HG03439 (cell line): ENCODE measurements around the gene C19orf85.
"Not testable (repeated sequence)": the region's sequence is repeated elsewhere in the genome, so short reads cannot be mapped to it uniquely, and the experiment has no call there.

Experiments used
- ATAC-seq: cut with Tn5 transposase; IDR thresholded peaks from one replicate; pipeline ENCODE4 v1.9.1; 2021; ENCODE audit warnings: mild to moderate bottlenecking, moderate library complexity; ENCODE audit not compliant: unreplicated experiment

Gene C19orf85

GRCh38 chr19:55459950-55460657 is 4.4 kb downstream of the C19orf85 start:
- ATAC-seq, result no peak

DNA sequence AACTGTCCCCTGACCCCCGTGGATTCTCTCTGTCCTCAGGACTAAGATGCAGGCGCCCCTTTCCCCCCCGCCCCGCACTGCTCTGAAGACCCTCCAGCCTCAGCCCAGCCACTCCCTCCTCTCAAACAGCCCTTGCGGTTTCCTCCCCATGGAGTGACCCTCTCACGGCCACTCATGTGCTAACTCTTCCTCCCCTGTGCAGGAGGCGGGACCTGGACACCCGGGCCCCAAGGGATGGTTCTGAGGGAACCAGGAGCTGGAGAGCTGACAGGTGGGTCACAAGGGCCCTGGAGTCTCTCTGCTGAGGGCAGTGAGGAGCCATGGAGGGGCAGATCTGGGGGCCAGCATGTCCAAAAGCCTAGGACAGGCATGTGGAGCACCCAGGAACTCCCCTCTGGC is 5.0 kb downstream of the C19orf85 start:
- ATAC-seq, result no peak

- no peak for ATAC-seq
These were observed 6.7 kb downstream of the C19orf85 start for GRCh38 chr19:55457683-55458457.

- no peak for ATAC-seq
These were observed 8.2 kb downstream of the C19orf85 start for GRCh38 chr19:55456347-55456746.

GRCh38 chr19:55455576-55456235 is 8.8 kb downstream of the C19orf85 start:
- no peak for ATAC-seq

DNA sequence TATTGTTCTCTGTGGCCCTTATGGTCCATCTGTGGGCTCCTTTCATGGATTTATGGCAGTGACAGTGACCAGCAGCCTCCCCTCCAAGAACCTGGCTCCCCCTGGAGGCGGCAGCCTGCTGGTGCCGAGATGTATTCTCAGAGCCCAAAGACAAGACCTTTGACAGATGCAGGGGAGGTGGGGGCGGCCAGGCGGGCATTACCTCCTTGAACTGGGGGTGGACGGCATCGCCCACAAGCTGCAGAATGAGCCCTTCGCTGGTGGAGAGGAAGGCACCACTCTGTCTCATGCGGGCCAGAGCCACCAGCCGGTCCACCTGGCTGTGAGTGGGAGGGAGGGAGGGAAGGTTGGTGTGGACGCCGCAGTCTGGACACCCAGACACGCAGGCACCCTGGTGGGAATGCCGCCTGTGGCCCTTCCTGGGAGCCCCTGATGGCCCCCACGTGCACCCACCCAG is 9.7 kb downstream of the C19orf85 start:
- ATAC-seq, result no peak

DNA sequence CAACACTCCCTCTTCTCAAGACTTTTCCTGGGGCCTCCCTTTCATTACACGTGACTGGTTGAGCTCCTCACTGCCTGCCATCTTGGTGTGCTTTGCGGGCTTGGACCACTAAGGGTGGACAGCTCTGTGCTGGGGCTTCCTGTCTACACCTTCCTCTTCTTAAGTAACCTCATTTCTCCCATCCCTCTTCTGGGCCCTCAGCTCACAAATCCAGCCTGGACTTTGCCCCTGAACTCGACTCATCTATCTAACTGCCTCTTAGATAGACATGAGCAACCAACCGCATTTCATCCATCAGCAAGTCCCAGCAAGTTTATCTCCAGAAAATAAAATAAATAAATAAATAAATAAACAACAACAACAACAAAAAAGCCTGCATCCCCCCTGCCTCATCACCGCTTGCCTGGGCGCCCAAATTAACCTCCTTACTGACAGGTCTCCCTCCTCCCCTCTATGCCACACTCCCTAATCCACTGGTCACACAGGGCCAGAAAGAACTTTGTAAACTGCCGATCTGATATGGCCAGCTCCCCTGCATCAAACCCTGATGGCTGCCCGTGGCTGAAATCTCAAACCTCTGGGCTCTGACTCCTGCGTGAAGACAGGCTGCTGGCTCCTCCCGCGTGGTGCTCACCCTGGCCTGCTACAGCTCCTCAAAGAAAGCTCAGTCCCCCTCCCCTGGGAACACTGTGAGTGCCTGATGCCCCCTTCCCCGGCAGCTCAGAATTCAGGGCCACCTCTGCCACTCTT is 10.9 kb downstream of the C19orf85 start:
- no peak for ATAC-seq

DNA sequence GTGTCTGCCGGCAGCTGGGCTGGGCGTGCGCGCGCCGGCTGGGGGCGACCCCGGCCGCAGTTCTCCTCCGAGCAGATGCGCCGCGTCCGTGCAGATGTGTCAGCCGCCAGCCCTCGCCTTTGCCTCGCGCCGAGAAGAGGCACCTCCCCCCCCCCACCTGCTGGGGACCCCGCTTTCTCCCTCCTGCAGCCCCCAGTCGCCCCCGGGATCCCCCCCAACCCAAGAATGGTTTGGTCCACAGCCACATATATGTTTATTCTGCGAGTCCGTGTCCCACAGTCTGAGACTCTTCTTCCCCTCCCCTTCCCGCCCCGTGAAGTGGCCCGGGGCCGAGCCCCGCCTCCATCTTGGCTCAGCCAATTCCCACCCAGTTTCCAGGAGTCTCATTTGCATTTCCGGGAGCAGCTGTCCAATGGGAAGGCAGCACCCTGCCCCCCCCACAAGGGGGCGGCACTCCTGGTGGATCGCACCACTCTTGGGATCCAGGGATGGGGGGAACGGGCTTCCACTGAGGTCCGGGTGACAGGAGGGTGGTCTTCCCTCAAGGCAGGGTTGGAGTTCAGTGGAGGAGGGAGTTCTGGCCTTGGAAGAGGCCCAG is 11.7 kb downstream of the C19orf85 start:
- ATAC-seq, result no peak

DNA sequence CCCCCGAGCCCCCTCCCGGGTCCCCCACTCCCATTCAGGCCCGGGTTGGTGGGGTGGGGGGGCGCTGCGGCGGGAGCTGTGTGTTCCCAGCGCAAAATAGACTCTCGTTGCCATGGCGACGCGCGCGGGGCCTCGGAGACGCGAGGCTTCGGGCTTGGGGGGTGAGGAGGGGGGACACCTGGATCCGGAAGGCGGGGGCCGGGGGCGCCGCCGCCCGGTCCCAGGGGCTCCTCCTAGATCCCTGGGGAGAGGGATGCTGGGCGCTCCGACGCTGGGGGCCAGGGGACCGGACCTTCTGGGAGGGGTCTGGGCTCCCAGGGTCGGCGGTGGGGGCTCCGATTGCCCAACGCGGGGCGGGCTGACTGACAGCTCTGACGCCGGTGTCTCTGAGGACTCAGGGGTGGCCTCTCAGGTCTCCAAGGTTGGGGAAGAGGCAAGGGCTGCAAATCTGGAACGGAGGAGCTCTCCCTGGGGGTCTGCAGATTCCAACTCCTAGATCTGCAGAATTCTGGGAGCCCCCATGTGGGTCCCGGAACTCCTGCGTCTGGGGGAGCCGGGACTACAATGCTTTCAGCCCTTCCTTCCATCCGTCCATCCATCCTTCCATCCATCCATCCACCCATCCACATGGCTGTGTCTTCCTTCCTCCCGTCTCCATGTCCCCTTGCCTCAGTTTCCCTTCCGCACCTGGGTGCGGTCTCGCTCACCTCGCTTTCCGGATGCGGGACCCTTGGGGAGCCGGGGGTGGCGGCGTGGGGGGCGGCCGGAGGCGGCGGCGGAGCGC is 12.4 kb downstream of the C19orf85 start:
- ATAC-seq, result no peak

DNA sequence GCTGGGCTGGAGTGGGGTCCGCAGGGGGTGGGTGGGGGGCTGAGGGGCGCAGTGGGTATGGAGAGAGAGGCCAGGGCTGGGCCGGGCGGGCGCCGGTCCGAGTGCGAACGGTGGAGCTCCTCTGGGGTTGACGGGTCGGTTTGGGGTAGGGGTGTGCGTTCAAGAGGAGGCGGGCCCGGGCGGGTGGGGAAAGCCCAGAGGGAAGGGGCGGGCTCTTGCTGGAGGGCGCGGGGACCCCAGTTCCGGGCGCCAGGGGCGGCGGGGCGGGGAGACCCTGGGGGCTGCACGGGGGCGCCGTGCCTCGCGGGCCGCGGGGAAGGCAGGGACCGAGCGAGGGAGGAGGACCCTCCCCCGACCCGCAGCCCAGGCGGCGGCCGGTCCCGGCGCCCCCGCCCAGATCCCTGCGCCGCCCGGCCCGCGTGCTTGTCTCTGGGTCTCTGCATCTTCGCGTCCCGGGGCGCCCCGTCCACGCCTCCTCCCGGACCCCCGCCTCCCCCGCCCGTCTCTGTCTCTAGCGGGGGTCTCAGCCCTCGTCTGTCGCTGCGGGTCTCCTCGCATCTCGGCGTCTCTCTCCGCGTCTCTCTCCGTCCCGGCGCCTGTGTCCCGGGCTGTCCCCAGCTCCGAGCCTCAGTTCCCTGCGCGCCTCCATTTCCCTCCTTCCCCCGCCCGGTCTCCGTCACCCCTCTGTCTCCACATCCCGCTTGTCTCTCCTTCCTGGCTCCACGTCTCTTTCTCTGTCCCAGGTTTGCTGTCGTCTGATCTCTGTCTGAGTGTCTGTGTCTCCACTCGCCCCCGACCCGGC is 13.2 kb downstream of the C19orf85 start:
- ATAC-seq, result no peak

- no peak for ATAC-seq
These were observed 15.1 kb downstream of the C19orf85 start for GRCh38 chr19:55449469-55449868.

DNA sequence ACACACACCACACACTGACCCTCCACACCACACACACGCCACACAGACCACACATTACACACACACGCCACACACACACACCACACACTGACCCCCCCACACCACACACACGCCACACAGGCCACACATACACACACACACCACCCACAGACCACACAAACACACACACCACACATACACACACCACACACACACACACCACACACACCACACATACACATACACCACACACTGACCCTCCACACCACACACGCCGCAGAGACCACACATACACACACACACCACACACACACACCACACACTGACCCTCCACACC is 16.4 kb downstream of the C19orf85 start:
- ATAC-seq, result not testable (repeated sequence)

DNA sequence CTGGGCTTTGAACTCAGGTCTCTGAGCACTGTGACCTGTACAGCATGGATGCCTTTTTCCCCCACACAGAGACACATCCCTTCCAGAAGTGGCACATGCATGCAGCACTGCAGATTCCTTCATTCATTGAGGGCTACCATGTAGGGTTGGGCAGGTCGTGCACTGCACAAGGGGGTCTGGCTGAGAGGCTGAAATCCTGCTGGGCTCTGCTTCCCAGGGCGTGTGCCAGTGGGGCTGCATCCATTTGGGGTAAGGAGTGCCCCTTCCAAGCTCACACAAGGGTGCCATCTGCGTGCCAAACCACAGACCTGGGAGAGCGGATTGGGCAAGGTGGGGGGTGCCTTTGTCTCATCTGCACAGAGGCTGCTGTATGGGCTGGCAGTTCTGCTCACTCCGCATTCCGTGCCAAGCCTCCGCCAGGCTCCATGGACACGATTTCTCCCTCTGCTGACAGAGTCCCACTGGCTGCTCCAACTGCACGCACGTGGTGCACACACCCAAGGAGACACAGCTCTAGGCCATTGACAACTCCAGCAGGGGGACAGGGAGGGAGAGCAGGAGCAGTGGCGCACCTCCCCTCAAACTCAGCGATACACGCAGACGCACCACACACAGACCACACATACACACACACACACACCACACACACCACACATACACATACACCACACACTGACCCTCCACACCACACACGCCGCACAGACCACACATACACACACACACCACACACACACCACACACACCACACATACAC is 17.0 kb downstream of the C19orf85 start:
- no peak for ATAC-seq

DNA sequence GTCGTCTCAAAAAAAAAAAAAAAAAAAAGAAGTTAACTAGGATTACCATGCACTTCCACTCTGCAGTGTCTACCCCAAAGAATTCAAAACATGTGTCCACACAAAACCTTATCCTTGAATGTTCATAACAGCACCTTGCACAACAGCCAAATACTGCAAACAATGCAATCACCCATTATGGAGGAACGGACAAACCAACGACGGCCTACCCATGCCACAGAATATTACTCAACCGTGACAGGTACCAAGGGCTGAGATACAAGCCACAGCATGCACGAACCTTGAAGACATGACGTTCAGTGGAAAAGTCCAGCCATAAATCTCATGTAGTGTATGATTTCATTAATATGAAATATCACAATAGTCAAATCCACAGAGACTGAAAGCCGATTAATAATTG is 18.5 kb downstream of the C19orf85 start:
- ATAC-seq, result no peak

GRCh38 chr19:55444646-55445045 is 19.9 kb downstream of the C19orf85 start:
- ATAC-seq, result no peak

DNA sequence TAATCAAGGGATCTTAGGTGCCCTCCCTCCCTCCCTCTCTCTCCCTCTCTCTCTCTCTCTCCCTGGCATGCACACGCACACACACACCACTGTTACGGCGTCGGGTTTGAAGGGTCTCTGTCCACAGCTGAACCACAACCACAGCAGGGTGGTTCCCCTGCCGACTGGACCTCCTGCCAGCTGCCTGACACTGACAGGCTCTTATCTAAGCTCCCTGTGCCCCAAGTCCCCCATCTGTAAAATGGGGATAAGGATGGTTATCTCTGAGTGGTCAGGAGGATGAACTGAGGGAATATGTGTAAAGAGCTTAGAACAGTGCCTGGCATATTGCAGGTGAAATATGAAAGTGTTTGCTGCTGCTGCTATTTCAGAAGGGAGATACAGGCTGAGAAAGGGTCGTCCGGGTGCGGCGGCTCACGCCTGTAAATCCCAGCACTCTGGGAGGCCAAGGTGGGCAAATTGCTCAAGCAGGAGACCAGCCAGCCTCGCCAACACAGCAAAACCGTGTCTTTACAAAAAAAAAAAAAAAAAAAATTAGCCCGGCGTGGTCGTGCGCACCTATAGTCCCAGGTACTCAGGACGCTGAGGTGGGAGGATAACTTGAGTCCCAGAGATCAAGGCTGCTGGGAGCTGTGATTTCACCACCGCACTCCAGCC is 20.6 kb downstream of the C19orf85 start:
- no peak for ATAC-seq

DNA sequence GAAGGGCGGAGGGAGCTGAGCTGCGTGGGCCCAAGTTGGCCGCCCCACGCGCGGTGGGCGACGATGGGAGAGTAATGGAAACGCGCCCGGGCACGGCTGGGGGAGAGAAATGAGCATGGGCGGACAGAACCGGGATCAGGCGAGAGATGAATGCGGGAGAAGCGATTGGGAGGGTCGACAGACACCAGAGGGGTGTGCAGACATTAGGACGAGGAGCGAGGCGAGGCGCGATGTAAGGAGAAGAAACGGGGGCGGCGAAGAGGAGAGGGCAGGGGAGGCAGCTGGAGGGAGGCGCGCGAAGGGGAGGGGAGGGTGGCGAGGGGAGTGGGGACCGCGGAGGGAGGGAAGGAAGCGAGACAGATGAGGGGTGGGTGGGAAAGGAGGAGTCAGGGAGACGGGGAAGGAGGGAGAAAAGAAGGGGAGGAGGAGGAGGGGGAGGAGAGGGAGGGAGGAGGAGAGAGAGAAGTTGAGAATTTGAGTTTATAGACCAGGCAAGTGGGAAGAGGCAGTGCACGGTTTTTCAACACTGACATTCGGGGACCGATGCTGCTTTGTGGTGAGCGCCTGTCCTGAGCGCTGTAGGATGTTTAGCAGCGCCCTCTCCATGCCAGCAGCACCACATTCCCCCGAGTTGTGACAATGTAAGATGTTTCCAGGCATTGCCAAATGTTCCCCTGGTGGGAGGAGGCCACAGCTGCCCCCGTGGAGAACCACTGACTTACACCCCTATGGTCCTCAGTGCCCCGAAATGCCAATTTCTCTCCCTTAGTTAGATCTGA is 21.3 kb downstream of the C19orf85 start, which contains the start of gene SHISA7:
TSS of gene SHISA7 (minus strand) at position 256 of the 779 bp plus-strand sequence. CDS start 437 bp downstream, outside the sequence.
- no peak for ATAC-seq
